Measurements from ENCODE around the gene ZBTB26.

GRCh38 chr9:122940454-122940748, 9.1 kb upstream of the ZBTB26 start:
- TF ChIP-seq CTCF (conservative IDR thresholded peaks at IDR 0.05; ENCODE audit: low read length) (no peak), EZH2phosphoT487 (IDR thresholded peaks at IDR 0.05; ENCODE audit: borderline replicate concordance) (no peak)
